Mesenchymal stem cell (in vitro differentiated cells and primary cell): ENCODE data around the gene LASP1NB. TPM values are rescaled to one million over a fixed set of nuclear protein-coding genes. Genes with fewer than 3 reads are reported as not detected.

Experiments
- small RNA-seq: library from polyadenylated mRNA; stranded (forward); fragments of <200 nt; extraction: miRNeasy Mini kit (QIAGEN cat#:217004); gene quantifications from one replicate; pipeline ENCODE3, GENCODE V24; 2013; ENCODE audit warnings: low read depth

LASP1NB gene

Small RNAs within 50 kb of the gene (small RNA-seq; reads per million reads assigned to genes)
- gene MIR6779, result not detected
